Hippocampal formation (tissue), 2 donors: Measurements from ENCODE around the gene JOSD2.
"Not testable (repeated sequence)": the region's sequence is repeated elsewhere in the genome, so short reads cannot be mapped to it uniquely, and the experiment has no call there.

Source experiments
- DNase-seq, 2 donors: peaks; one replicate each; lab custom pipeline; 2025; lab: John Stamatoyannopoulos, UW

The JOSD2 gene

DNA sequence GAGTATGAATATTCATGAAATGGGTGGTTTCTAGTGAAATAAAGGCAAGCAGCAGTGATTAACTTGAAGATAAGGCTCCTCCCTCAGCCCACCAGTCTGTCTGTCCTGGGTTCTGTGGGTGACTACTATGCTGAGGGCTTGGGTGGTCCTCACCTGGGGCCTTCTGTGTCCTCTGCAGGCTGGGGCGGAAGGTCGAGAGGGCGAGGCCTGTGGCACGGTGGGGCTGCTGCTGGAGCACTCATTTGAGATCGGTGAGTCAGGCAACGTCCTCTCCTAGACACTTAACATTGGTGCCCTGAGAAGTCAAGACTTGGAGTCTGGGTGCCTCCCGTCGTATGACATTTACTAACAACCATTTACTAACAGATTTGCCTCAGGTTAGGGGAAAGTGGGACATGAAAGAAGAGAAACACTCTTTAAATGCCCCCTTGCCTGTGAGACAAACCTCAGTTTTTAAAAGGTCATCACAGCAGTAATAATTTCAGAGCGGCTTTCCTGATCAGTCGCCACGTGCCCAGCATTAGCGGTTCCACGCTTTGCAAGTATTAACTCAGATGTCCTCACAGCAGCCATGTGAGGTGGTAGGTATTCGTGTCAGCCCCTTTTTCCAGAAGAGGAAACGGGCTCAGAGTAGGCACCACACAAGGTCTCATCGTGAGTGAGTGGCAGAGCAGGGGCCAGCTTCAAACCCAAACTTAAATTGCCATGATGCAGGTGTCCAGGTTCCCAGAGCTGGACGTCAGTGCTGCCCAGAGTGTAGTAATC, 33.1 kb downstream of the JOSD2 start:
- no peak for DNase-seq

GRCh38 chr19:50476907-50477238, 34.1 kb downstream of the JOSD2 start:
- no peak for DNase-seq

DNA sequence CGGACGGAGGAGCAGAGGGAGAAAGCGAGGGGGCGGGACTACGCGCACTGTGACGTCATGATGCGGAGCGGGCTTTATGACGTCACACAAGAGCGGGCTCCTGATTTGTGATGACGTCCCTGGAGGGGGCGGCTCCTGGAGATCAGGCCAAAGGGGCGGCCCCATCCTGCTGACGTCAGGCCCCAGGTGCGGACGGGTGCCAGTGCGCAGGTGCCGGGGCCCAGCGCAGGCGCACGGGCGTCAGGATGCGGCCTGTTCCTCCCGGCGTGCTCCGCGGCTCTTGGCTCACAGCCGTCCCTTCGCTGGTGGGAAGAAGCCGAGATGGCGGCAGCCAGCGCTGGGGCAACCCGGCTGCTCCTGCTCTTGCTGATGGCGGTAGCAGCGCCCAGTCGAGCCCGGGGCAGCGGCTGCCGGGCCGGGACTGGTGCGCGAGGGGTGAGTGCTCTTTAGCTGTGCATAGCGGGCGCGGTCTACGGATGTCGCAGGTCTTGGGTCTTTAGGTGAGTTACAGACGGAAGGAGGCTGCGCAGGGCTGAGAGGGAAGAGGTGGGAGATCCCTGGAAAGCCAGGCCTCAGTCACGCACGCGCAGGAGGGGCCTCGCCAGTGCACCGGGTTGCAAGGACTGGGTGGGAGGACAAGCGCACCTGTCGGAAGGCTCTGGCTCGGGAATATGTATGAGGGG, 34.6 kb downstream of the JOSD2 start, which contains the start of the genes EMC10 and GARIN5A:
TSS of gene EMC10 (plus strand) at position 284 of the 683 bp plus-strand sequence. CDS start at position 322, 38 bp downstream.
TSS of gene GARIN5A (minus strand) at position 625 of the 683 bp plus-strand sequence. CDS start at position 165, 460 bp downstream.
- DNase-seq: peak; percentile 51 to 85

- DNase-seq: no peak
These were observed 35.2 kb downstream of the JOSD2 start for GRCh38 chr19:50475736-50476223.

GRCh38 chr19:50475101-50475568, 35.9 kb downstream of the JOSD2 start:
- no peak for DNase-seq

DNA sequence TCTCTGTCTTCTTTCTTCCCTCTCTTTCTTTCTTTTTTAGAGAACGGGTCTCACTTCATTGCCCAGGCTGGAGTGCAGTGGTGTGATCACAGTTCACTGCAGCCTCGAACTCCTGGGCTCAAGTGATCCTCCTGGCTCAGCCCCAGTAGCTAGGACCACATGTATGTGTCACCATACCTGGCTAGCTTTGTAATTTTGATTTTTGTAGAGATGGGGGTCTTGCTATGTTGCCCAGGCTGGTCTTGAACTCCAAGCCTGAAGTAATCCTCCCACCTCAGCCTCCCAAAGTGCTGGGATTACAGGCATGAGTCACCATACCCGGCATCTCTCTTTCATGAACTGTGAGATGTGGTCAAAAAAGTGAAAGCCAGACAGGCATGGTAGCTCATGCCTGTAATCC, 37.7 kb downstream of the JOSD2 start:
- not testable (repeated sequence) for DNase-seq

- no peak for DNase-seq
These were observed 42.2 kb downstream of the JOSD2 start for GRCh38 chr19:50468818-50469217.

GRCh38 chr19:50467566-50467965, 43.4 kb downstream of the JOSD2 start:
- DNase-seq: no peak

- DNase-seq: no peak
These were observed 44.3 kb downstream of the JOSD2 start for GRCh38 chr19:50466706-50467039.

- DNase-seq: no peak
These were observed 44.8 kb downstream of the JOSD2 start for GRCh38 chr19:50465986-50466705.

GRCh38 chr19:50465000-50465399, 46.0 kb downstream of the JOSD2 start:
- no peak for DNase-seq

GRCh38 chr19:50464348-50464747, 46.6 kb downstream of the JOSD2 start:
- DNase-seq: no peak

GRCh38 chr19:50462970-50463369, 48.0 kb downstream of the JOSD2 start:
- DNase-seq: no peak

DNA sequence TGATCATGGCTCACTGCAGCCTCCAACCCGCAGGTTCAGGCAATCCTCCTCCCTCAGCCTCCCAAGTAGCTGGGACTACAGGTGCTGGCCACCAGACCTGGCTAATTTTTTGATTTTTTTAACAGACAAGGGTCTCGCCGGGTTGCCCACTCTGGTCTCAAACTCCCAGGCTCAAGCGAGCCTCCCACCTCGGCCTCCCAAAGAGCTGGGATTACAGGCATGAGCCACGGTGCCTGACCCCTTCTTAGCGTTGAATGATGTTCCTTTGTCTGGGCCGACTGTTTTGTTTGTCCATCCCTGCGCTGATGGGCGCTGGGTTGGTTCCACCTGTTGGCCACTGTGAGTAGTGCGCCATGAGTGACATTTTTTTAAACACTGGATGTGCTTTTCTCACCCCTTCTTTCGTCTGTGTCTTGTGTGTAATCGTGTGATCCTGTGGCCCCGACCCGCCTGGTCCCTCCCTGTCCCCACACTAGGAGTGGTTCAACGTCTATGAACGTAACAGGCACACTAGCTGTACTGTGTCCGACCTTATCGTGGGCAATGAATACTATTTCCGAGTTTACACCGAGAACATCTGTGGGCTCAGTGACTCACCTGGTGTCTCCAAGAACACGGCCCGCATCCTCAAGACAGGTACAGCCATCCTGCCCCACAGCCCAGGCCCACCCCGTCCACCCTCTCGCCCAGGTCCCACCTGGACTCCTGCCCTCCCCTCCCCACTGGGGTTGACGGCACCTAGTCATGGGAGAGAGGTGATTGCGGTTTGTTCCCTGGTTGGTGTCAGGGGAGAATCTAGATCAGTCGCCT, 49.7 kb downstream of the JOSD2 start:
- peak; percentile 9 to 20 for DNase-seq

DNA sequence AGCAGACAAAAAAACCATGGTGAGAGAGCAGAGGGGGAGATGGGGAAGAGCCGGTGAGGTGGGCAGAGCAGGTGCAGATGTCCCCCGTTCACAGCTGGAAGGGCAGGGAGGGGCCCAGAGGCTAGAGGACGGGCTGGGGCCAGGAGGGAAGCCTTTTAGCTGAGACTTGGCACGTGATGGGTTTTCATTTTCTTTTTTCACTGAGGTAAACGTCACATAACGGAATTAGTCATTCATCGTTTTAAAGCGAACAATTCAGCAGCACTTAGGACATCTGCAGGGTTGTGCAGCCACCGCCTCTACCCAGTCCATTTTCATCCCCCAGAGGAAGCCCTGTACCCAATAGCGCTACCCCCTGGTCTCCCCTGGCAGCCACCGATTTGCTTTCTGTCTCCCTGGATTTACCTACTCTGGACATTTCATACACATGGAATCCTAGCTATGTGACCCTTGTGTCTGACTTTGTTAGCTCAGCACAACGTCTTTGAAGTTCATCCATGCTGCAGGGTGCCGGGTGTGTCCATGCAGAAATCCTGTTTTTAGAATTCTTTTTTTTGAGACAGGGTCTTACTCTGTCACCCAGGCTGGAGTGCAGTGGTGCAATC, 50.7 kb downstream of the JOSD2 start:
- no peak for DNase-seq

DNA sequence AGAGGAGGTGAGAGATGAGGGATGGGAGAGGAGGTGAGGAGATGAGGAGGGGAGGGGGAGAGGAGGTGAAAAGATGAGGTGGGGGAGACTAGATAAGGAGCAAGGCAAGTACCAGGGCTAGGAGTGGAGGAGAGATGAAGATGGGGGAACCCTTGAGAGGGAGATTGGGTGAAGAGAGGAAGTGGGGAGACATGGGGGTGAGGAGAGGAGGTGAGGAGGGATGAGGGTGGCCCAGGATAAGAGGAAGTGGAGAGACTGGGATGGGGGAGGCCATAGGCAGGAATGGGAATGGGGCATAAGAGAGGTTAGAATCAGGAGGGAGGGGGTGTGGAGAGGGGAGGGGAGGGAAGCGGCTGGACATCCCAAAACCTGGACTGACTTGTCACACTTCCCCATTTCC, 51.4 kb downstream of the JOSD2 start:
- DNase-seq: no peak

DNA sequence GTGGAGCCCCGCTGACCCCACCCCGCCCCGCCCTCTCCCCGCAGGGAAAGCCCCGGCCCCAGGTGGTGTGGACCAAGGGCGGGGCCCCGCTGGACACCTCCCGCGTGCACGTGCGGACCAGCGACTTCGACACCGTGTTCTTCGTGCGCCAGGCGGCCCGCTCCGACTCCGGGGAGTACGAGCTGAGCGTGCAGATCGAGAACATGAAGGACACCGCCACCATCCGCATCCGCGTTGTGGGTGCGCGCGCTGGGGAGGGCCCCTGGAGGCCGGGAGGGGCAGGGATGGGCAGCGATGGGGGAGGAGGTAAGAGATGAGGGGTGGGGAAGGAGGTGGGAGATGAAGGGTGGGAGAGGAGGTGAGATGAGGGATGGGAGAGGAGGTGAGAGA, 51.9 kb downstream of the JOSD2 start:
- DNase-seq: no peak

DNA sequence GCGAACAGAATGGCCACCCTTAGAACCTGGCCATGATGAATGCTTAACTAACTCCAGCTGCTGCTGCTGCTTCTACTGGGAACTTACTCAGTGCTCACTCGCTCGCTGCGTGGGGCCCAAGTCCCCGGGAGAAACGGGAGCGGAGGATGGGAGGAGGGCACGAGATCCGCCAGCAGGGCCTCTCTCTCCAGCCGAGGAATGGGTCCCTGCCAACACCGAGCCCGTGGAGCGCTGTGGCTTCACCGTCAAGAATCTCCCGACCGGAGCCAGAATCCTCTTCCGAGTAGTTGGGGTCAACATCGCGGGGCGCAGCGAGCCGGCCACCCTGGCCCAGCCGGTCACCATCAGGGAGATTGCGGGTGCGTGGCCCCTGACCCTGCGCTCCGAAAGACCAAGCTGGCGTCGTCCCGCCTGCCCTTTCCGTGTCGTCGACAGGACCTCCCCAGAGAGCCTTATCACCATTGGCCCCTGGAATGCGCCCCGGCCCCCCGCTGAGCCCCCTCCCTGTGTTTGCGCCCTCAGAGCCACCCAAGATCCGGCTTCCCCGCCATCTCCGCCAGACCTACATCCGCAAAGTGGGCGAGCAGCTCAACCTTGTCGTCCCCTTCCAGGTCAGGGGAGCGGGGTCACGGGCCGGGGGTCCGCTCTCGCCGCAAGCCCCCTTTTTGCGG, 52.5 kb downstream of the JOSD2 start:
- DNase-seq: no peak

DNA sequence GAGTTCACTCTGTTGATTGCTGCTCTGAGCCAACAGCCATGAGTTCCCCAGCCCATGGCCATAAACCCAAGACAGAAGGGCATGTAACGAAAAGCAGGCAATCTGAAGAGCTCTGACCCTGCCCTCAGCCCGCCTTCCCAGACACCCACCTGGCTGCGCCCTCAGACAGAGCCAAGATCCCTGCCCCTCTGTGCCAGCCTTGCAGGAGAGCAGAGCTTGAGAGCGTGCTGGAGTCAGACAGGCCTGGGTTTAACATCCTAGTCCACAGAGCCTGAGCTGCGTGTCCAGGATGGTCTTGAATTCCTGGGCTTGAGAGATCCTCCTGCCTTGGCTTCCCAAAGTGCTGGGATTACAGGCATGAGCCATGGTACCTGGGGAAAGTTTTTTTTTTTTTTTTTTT, 53.7 kb downstream of the JOSD2 start:
- DNase-seq: no peak
